ENCODE measurements around the gene SZT2. TPM values are rescaled to one million over a fixed set of nuclear protein-coding genes. Genes with fewer than 3 reads are reported as not detected.

Gene SZT2
- total RNA-seq, 2 experiments from 2014 or later, result 52.2 to 60.2 TPM

Small RNA genes within 50 kb of the gene (microRNA-seq; reads per million reads assigned to microRNA genes)
- gene MIR6734 (not detected), gene MIR6735 (not detected)

Other genes starting within 250 kb of the SZT2 start
- 10 to 100 TPM; 60.0 to 68.7 TPM for gene EBNA1BP2, start 217.6 kb upstream of the SZT2 start, total RNA-seq
- gene CFAP57, start 217.6 kb upstream of the SZT2 start, total RNA-seq, result under 1 TPM; 0.09 TPM
- gene TMEM125, start 119.9 kb upstream of the SZT2 start, total RNA-seq, result not detected
- gene C1orf210, start 104.3 kb upstream of the SZT2 start, total RNA-seq, result not detected
- gene TIE1, start 88.9 kb upstream of the SZT2 start, total RNA-seq, result 1 to 10 TPM in 1 of 2 experiments, under 1 TPM in 1; 0.55 to 1.9 TPM
- gene MPL, start 52.1 kb upstream of the SZT2 start, total RNA-seq, result not detected
- 100 to 1,000 TPM; 188 to 194 TPM for gene CDC20, start 30.9 kb upstream of the SZT2 start, total RNA-seq
- 10 to 100 TPM; 64.4 to 74.2 TPM for gene ELOVL1, start 21.9 kb upstream of the SZT2 start, total RNA-seq
- gene MED8, start 99 bp upstream of the SZT2 start, total RNA-seq, result 10 to 100 TPM; 38.7 to 43.6 TPM
- gene HYI, start 64.0 kb downstream of the SZT2 start, total RNA-seq, result 1 to 10 TPM; 7.1 to 8.0 TPM
- gene PTPRF, start 141.0 kb downstream of the SZT2 start, total RNA-seq, result under 1 TPM; 0.23 to 0.41 TPM